Measurements from ENCODE around the gene DNAJC13.

- no peak for TF ChIP-seq EZH2phosphoT487 (IDR thresholded peaks at IDR 0.05; ENCODE audit: insufficient read depth, low read depth)
- TF ChIP-seq EZH2 (IDR thresholded peaks at IDR 0.05; ENCODE audit: insufficient read depth, poor library complexity, severe bottlenecking), result no peak
Measured at GRCh38 chr3:132507657-132508056, 90.4 kb downstream of the DNAJC13 start.

Data from GM23248 (cell line).